ENCODE measurements around the gene NR4A2.
"Not testable (repeated sequence)": the region's sequence is repeated elsewhere in the genome, so short reads cannot be mapped to it uniquely, and the experiment has no call there.

- not testable (repeated sequence) for TF ChIP-seq CTCF (IDR thresholded peaks at IDR 0.05; ENCODE audit: extremely low read depth in 1 of 2, insufficient read depth in 1 of 2, low read depth in 1 of 2, low read length in 2 of 2); JUN (IDR thresholded peaks at IDR 0.05; ENCODE audit: borderline replicate concordance, insufficient read depth, insufficient read length, low read depth); MYC (IDR thresholded peaks at IDR 0.05; ENCODE audit: low read depth, low read length); EZH2 (IDR thresholded peaks at IDR 0.05; ENCODE audit: borderline replicate concordance, low read depth, low read length, severe bottlenecking); POLR2AphosphoS5 (IDR thresholded peaks at IDR 0.05; ENCODE audit: insufficient read depth, low read depth, low read length)
Measured at GRCh38 chr2:156293382-156293781, 39.1 kb downstream of the NR4A2 start.

Measured in endothelial cell of umbilical vein (primary cell).